Measurements from ENCODE around the gene MYL12A. TPM values are rescaled to one million over a fixed set of nuclear protein-coding genes. Genes with fewer than 3 reads are reported as not detected.

The MYL12A gene
- total and polyA plus RNA-seq, 2 of the 8 experiments (the other 6 are each of a cell fraction or from before 2014, with no cell fraction given): 188 to 247 TPM

GRCh38 chr18:3216987-3217386 lies 30.6 kb upstream of the MYL12A start:
- Histone ChIP-seq H2AK5ac (ENCODE audit: low read depth, low read length) (no peak overlapping the region), H2BK120ac (replicated peaks; ENCODE audit: low read depth, low read length) (no peak overlapping the region), H2BK12ac (ENCODE audit: low read depth, low read length) (no peak overlapping the region), H3K27ac (ENCODE audit: low read depth, low read length) (no peak overlapping the region), H3K4ac (replicated peaks; ENCODE audit: insufficient read length, low read depth, low read length) (no peak overlapping the region), H4K91ac (replicated peaks; ENCODE audit: insufficient read length, low read length) (no peak overlapping the region), H3K56ac (replicated peaks; ENCODE audit: insufficient read length, low read depth, low read length) (no peak overlapping the region), H3K9ac (replicated peaks in 1 of 4; ENCODE audit: extremely low read depth in 1 of 4, low read depth in 3 of 4, low read length in 3 of 4) (no peak overlapping the region), H2BK20ac (ENCODE audit: low read length) (no peak overlapping the region), H3K4me1 (replicated peaks in 1 of 4; ENCODE audit: control insufficient read depth in 3 of 4, insufficient read depth in 4 of 4, low read length in 3 of 4) (peaks cover 0 to 4% (median under 1%) of the 10 kb centered on the region in 4 experiments; a peak in 2 of 7 replicates), H3K18ac (ENCODE audit: extremely low read depth, low read length) (no peak overlapping the region), H3K14ac (ENCODE audit: insufficient read length) (no peak overlapping the region), H2BK15ac (ENCODE audit: low read length) (no peak overlapping the region), H3K23me2 (ENCODE audit: low read depth, low read length) (no peaks in the 10 kb centered on the region), H3K27me3 (replicated peaks in 1 of 4; ENCODE audit: control insufficient read depth in 3 of 4, extremely low read depth in 1 of 4, insufficient read depth in 3 of 4, low read length in 3 of 4) (no peaks in the 10 kb centered on the region), H4K20me1 (replicated peaks in 1 of 2; ENCODE audit: control insufficient read depth in 1 of 2, insufficient read depth in 2 of 2, low read length in 2 of 2) (no peaks in the 10 kb centered on the region), H3K9me3 (ENCODE audit: insufficient read depth in 2 of 2, low read depth in 1 of 2, low read length in 1 of 2) (no peaks in the 10 kb centered on the region; a peak in 1 of 4 replicates), H3K79me2 (ENCODE audit: control insufficient read depth in 1 of 2, insufficient read depth in 2 of 2, low read length in 2 of 2) (no peaks in the 10 kb centered on the region), H4K5ac (ENCODE audit: insufficient read length, low read depth, low read length) (no peak overlapping the region), H3K4me3 (ENCODE audit: extremely low read depth in 1 of 4, insufficient read depth in 2 of 4, low read depth in 3 of 4, low read length in 4 of 4) (no peak overlapping the region), H3K79me1 (ENCODE audit: low read depth, low read length) (no peaks in the 10 kb centered on the region), H4K8ac (ENCODE audit: extremely low read depth, insufficient read depth, low read length) (no peak overlapping the region), H3K23ac (ENCODE audit: insufficient read length) (no peak overlapping the region), H2BK5ac (ENCODE audit: low read depth, low read length) (no peak overlapping the region), H3K36me3 (ENCODE audit: control insufficient read depth in 2 of 4, insufficient read depth in 4 of 4, low read length in 3 of 4) (no peaks in the 10 kb centered on the region), H2AFZ (ENCODE audit: low read length) (no peak overlapping the region), H3K4me2 (ENCODE audit: insufficient read depth in 1 of 2, low read depth in 2 of 2, low read length in 2 of 2) (no peak overlapping the region)
- TF ChIP-seq SAP30 (IDR thresholded peaks at IDR 0.05; ENCODE audit: insufficient read depth, insufficient replicate concordance, low read length) (no peak), BACH1 (IDR thresholded peaks at IDR 0.05; ENCODE audit: low read length) (no peak), MAX (IDR thresholded peaks at IDR 0.05) (no peak), CTBP2 (IDR thresholded peaks at IDR 0.05; ENCODE audit: borderline replicate concordance, insufficient read depth, insufficient read length, low read length) (no peak)
- FAIRE-seq: no peak
- POLR2A ChIA-PET (ENCODE audit: partially characterized antibody): no interaction called here
- DNase-seq (ENCODE audit: low read depth in 1 of 2, low spot score in 2 of 2): no peak
- WGBS, 2 experiments (ENCODE audit: extremely low coverage in 1 of 2, insufficient coverage in 1 of 2, insufficient read length in 1 of 2, insufficient replicate concordance in 2 of 2, low coverage in 1 of 2, low lambda C conversion rate in 2 of 2, missing lambda C conversion rate in 1 of 2): 90% methylated on average over 5 of the region's 5 CpGs; no CpG with 5 or more reads in 1 of the 2 experiments
- CTCF ChIA-PET (ENCODE audit: partially characterized antibody): interaction anchor here (0.7 to 1.5 kb wide), 3 partner anchors 9 to 285 kb away, joined by 3 to 6 read pairs (median 3); no protein-coding TSS in a partner anchor
